ENCODE data around the gene MON1A.

Gene MON1A

DNA sequence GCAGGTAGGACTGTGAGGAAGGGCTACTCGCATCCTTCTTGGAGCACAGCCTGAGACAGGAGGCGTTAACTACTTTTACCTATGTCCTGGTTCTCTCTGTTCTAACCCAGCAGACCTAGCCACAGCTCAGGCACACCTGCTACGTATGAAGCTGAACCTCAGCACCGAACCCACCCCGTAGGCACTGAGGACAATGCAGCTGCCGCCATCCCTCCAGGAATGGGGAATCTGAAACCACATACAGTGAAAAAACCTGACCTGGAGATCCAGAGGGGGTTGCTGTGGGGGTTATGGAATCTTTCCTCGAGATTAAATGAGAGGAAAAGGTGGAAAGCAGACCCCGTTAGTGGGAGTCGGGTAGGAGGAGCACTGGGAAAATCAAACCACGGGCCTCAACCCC, 40.3 kb downstream of the MON1A start:
- DNase-seq, result no peak

DNA sequence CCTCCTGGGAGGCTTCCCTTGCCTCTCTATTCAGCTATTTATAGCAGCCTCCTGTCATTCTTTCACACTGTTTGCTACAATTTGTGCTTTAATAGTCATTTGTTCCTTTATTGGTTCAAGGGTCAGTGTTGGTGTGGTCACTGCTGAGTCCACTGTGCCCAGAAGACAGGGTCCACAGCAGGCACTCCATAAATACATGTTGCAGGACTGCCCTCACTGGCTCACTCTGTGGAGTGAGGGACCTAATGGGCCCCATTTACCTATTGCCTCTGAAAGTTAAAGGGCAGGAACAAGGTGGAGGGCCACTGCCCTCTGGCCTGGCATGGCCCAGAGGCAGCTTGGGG, 42.7 kb downstream of the MON1A start:
- DNase-seq, result no peak

DNA sequence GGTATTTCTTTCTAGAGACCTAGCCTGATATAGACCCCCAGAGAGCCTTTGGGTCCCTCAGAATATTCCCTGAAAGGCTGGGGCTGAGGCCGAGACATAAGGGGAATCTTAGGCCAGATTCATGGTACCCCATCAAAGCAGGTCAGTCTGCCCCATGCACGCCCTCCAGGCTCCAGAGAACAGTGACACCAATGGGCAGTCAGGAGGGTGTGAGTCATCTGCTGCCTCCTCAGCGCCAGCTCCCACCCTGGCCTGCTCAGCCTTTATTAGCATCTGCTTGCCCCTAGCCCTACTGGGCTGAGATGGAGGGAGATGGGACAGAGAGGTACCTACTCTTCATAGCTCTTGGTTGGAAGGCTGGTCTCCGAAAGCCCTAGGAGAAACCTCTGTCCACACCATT, 45.6 kb downstream of the MON1A start:
- DNase-seq, result no peak

DNA sequence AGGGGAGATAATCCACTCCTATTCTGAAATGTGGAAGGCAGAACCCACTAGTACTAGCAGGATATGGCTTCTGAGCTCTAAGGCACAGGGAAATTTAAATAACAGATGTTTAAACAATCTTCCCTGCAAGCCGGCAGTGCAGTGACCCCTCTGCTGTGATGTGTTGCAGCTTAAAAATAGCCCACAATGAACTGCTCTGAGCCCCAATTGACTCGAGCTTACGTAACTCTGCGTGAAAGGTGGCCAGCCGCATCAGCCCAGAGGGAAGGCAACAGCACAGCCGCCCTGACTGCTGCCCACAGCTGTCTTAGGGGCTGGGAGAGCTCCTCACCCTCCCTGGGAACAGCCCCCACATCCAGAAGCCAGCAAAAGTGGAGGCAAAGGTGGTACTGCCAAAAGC, 47.4 kb downstream of the MON1A start:
- no peak for DNase-seq

DNA sequence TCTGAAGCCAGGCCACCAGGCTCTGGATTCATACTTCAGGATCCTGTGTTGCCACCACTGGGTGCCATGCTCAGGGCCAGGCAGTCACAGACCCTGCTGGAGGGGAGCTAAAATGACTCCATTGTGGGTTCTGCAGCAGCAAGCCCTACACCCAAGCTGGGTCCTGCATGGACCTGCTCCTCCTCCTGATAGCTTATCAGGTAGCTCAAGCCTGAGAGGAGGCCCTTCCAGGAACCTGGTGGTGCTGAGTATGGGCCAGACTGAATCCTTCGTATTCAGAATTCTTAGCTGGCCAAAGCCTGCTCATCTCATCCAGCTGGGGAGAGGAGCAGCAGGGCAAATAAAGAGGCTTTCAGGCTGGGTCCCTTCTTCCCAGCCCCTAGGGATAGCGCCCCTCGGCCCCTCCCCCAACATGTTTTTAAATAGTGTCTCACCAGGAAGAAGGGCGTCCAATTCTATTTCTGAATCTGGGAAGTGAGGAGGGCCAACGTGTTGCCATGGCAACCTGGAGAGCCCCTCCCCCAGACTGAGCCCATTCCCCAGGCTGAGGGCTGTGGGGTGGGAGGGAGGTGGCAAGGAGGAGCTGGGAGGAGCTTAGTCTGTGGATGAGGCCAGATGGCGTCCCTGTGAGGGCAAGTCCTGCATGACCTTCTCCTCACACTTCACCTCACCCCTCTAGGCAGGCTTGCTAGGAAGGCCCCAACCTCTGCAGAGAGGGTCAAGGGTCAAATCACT, 48.9 kb downstream of the MON1A start:
- no peak for DNase-seq

DNA sequence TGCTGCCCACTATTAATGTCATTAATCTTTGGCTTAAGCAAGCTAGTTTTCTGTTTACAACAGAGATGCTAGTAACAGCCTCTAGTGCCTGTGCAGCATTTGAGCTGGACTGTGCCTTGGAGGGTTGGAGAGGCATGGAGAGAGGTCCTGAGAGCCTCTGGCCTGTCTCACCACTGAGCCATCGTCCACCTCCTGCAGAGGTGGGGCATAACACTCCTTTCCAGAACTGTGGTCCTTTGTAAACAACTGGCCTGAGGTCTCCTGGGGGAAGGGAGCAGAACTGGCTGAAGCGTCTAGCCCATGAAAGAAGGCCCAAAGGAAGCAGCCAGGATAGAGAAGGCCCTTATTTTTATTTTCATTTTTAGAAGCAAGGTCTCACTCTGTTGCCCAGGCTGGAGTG, 49.9 kb downstream of the MON1A start:
- no peak for DNase-seq

DNA sequence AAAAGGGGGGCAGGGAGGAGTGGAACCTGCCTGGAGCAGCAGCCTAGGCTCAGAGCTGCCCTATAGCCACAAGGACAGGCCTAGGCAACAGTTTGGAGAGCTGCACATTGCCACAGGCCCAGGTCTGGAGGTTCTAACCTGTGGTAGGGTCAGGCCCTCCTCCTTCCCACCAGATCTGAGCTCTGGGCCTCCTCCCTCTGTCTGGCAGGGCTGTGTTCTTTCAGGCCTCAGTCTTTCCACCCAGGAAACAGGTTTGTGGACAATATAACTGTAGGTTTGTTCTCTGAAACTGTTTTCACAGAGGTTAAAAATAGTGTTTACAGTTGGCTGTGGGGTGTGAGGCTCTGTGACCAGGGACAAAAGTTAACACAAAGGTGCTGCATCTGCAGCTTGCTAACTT, 50.9 kb downstream of the MON1A start:
- no peak for DNase-seq

DNA sequence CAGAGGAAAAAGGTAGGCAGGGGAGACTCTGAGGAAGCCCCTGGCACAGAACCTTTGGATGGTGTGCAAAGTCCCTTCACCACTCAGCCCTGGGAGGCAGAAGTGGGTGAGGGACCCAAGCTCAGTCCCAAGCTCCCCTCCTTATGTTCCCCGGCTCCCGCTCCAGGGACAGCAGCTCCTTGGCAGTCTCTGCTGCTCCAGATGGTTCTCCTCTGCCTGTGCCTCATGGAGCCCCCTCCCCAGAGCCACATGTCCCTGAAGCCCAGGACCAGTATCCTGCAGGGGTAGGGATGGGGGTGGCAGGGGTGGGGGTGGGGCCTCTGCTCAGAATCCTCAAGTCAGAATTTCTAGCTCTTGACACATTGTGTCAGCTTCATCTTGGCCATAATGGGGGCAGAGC, 51.9 kb downstream of the MON1A start:
- DNase-seq, result no peak

DNA sequence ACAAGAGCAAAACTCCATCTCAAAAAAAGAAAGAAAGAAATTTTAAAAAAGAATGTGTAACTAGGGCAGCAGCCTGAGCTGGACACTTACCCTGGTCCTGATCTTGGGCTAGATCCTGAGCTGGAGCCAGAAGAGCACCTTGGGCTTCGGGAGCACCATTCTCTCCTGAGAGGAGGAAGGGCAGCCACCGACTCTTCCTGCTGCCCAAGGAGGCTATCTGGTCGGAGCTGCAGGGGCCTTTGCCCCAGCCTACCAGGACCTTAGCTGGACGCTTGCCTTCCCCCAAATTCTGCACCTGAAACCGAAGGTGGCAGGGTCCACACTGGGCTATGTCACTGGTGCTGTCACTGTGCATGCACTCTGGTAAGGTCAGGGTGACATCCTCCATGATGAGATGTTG, 53.0 kb downstream of the MON1A start:
- no peak for DNase-seq

DNA sequence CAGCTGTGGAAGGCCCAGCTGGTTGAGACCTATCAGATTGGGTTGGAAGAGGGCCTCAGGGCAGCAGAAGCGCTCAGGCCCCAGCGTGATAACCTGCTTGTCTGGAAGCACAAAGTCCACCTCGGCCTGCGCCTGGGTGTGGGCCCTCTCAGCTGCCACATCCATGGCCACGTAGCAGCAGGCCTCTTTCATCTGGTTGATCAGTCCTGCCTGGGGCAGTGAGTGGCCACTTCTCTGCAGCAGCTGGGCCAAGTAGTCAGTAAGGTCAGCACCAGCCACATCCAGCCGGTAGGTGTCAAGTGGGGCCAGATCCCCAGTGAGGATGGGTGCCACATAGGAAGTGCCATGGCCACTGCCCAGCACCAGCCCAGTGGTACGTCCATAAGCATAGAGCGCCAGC, 56.0 kb downstream of the MON1A start:
- no peak for DNase-seq

DNA sequence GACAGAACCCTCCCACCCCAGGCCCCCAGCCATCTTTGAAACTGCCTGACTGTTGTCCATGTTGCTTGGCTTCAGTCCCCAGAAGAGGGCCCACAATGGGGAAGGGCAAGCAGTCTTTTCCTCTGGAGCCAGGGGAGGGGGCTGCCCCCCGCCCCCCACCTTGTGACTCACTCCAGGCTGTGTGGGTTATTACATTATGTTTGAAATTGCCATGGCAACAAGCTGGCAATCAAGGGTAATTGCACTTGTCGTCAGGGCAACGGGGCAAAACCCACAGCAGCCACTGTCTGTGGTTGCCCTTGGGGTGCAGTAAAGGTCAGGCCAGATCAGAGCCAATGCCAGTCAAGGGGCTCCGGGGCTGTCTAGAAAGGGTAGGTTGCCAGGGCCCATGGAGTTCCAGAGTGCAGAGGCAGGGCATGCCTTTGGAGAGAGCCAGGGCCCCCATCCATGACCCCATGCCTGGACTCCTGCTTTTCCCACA, 56.8 kb downstream of the MON1A start:
- DNase-seq, result no peak

DNA sequence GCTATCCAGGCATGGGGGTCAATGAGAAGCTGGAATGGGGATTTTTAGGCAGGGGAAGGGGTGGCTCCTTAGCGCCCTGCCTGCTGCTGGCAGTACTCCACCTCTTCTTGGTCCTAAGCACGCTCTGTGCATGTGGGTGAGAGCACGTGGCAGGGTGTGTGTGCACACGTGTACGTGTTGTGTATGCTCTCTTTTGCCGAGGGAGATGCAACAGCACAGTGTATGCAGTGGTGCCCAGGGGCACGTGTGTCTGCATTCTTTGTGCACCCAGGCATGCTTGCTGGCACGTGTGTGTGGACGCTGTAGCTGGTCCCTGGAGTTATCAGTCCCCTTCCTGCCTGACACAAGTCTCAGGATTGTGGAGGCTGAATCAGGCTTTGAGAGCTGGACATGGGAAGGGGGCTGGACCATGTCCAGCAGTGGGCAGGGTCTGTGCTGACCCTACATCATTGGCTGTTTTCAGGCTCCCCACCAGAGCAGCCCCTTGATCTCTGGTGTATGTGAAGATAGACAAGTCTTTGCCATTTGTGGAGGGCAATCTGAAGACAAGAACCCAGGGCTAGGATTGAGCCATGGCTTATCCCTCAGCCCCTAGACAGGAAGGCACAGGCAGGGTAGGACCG, 58.0 kb downstream of the MON1A start:
- no peak for DNase-seq

DNA sequence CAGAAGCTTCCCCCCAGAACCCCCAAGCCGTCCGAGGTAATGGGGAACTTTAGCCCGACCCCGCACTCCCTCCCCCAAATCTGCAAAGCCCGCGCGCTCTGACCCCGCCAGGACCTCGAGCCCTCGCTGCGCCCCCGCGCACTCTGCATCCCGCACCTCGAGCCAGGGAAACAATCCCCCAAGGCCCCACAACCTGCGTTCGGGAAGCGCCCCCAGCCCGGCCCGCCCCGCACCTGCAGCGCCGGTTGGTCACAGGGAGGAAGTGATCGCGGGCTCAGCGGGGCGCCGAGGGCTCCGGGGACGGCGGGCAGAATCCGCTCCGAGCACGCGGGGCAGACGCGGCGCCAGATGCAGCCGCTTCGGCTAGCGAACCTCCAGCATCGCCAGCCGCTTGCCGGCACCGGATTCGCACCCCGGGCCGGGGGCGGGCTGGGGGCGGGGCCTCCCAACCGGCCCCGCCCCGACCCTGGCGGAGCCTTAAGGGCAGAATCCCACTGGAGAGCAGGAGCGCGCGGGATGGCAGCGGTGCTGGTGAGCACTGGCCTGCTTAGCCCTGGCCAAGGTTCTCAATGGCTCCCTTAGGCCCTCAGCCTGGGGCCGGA, 60.0 kb downstream of the MON1A start, which contains the start of gene CAMKV:
TSS of gene CAMKV (minus strand) at position 382 of the 602 bp plus-strand sequence. CDS start 7,518 bp downstream, outside the sequence.
- no peak for DNase-seq

DNA sequence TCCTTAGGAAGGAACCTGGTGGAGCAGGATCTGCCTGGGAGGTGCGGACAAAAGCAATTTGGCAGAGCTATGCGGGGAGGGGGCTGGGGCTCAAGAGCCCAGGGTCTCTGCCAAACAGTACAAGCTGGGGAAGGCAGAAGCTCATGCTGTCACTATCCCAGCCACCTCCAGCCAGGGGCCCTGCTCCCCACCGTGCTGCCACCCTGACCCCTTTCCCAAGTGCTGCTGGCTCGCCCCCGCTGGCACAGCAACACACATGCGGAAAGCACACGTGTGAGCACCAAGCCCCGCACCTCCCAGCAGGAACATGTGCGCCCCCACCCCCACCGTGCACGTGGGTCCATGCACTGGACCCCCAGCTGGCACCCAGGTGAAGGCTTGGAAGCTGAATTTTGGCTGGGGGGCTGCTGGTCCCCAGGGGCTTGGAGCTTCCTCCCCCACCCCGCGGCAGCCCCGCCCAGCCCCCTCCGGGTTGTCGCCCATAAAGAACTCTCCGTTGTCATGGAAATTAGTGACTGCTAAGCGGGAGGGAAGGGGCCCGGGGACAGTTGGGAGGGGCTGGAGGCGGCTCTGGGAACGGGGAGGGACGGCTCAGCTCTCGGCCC, 60.6 kb downstream of the MON1A start:
- DNase-seq, result no peak

DNA sequence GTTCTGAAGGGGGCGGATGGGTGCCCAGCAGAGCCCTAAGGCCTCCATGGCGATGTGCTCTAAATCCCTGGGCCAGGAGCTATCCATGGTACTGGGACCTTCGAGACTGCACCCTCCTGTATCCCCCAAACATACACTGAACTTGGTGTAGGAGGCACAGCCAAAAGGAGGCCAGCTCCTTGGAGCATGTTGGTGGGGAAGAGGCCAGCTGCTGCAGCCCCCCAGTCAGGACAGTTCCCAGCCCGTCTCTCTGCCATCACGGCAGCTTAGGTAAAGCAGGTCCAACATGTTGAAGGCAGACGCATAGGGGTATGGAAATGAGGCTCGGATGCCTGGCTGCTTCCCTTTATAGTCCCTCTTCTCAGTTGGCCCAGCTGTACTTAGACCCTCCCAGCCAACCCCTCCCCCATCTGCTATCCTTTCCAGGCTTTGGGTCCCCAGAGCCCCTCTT, 61.7 kb downstream of the MON1A start:
- no peak for DNase-seq

DNA sequence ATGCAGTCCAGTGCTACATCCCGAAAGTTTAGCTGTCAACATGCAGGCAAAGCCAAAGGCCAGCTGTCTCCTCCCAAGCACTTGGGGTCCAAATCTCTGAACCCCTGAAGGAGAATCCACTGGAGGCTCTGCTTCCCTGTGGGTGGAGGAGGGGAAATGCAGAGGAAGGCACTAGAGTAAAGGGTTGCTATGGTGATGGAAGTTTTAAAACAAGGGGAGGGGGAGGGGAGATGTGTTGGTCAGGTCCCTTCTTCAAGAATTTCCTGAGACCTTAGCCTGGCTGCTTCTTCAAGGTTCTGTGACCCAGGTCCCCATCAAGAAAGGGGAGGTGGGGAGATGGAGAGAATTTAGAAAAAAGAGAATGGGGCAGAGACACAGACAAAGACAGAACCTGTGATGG, 62.2 kb downstream of the MON1A start:
- DNase-seq, result no peak

DNA sequence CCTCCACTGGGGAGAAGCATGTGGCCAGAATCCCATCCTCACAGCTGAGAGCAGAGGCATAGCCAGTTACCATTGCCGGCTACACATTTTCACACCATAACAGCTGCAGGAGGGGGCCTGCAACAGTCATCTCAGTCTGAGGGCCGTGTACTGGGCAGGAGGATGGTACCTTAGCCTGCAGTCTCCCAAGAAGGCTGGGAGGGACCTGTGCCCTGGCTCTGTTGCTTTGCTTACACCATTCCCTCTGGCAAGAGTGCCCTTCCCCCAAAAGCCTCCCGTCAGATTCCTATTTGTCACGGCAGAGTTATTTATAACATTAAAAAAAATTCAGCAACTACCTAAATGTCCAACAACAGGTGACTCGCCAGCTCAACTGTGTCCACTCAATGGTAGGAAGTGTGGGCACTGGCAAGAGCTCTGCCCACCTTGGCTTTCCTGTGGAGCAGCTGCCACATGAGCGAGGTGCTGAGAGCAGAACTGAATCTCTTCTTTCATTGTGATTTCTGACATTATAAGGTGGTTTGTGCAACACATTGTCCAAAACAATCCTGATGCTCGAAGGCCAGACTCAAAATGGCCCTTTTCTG, 64.3 kb downstream of the MON1A start:
- DNase-seq, result no peak

DNA sequence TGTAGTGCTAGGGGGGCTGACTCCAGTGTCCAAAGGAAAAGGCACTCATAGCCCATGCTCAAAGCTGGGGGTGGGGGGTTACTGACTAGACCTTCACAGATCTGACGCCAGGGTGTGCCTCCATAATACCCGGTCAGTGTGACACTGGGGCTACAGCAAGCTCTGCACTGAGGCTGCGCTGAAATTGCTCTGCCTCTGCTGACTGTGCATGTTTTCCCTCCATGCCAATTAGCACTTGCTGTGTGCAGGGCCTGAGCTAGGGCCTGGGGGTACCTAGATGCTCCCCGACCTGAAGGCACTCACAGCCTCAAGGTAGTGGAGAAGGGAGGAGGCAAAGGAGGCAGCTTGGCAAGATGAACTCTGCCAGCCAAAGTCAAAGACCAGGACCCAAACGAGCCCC, 65.1 kb downstream of the MON1A start:
- no peak for DNase-seq

DNA sequence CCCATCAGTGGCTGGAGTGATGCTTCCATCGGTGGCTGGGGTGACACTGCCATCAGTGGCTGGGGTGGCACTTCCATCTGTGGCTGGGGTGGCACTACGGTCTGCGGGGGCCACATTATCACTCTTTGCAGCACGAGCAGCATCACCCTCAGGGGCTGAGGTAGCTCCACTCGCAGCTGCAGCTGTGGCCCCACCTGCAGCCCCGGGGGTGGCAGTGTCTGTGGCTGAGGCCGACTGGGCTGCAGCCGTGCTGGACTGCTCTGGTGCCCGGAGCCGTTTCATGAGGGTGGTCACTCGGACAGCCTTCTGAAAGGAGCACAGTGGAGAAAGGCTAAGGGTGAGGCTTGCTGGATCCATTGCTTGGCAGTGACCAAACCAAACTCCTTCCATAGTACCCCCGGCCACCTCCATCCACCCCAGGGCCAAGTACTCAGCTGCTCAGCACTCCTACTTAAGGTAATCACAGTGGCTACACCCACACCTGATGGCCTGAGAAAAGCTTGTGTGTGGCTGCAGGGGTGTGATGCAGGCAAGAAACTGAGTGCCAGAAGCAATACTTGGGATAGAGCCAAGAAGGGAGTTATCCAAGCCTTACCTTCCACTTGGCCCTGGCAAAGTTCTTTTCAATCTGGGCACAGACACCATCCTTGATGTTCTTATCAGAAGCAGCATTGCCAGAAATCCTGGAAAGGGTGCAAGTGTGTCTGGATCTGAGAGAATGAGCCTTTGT, 69.9 kb downstream of the MON1A start:
- DNase-seq, result no peak
